GM19099 (cell line): Measurements from ENCODE around the gene ZNF550.

Source experiments
- POLR2A ChIP-seq: IDR thresholded peaks from 3 replicates; pipeline ENCODE4 v1.6.1; 2011; ENCODE audit warnings: low read depth; ENCODE audit not compliant: insufficient read length; ENCODE audit errors: extremely low read depth

ZNF550 gene

DNA sequence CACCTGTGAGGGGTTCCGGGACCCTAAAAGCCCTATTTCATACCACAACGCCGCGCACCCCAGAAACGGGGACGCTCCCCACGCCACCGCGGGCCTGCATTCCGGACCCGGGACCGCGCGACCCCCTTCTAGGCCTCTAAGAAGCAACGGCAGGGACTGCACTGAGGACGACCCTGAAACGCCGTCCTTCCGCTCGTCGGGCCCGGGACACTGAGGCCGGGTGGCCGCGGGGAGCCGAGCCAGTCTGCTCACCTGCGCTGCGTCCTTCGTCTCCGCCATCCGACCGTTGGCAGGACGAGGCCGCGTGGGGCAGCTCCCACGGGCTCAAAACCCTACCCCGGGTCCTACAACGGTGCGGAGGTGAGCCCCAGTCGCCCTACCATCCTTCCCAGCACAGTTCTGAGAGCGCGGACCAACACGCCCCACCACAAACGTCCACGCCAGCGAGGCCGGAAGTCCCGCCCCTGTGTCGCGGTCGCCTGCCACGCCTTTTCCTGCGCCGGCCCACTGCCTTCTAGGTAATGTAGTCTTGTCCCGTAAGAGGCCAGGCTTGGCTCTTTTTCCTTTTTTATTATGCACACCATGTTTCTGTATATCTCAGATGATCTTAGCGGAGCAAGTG, at the start of gene ZNF550:
Gene ZNF550 (minus strand): TSS at position 460 of the 622 bp plus-strand sequence. CDS start 181 bp downstream, at position 279.
- peak; percentile 79 for TF ChIP-seq POLR2A

- TF ChIP-seq POLR2A = no peak
These were observed 47.3 kb upstream of the ZNF550 start for GRCh38 chr19:57606931-57607330.

DNA sequence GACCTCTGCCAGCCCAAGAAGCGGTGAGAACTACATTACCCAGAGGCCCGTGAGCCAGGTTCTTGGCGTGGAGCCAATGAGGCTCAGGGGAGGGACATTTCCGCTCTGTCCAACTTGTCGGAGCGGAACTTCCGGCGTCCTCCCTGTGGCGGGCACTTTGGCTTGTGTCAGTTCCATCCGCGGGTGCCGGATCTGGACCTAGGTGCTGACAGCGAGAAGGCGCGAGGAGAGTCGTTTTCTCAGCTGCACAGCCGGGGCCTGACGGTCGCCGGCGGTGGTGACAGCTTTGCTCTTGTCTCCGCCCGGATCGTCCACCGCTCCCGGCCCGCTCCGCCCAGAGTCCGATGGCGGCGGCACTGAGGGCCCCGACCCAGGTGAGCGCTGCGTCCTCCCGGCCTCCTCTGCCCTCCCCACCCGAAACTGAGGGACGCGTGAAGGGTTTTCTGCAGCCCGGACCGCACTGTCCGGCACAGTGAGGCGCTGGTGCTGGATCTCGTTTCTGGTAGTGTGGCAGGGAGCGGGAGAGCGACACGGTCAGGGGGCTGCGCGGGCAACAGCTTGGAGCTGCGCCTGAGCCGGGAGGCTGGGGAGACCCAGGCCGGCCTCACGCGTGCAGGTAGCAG, 40.2 kb upstream of the ZNF550 start, which contains the start of gene ZNF530:
Gene ZNF530 (plus strand): TSS at position 125 of the 623 bp plus-strand sequence. CDS start 4,461 bp downstream, outside the sequence.
- peak; percentile 60 for TF ChIP-seq POLR2A

DNA sequence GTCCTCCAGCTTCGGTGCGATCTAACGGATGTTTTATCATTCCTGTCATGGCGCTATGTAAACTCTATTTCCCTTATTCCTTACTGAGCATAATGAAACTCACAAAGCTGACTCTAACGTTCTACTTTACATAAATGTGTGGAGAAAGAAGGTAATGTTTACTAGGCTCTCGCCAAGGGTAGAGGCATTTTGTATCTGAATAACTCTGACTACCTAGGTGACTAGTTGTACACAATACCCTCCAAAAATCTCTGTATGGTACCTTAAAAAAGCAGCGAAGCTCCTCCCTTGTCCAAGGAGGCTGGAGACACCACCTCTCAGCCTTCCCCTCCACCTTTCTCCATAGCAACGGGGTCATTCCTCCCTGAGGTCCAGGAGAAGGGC, 39.7 kb upstream of the ZNF550 start:
- TF ChIP-seq POLR2A = no peak

GRCh38 chr19:57587529-57587928, 27.9 kb upstream of the ZNF550 start:
- no peak for TF ChIP-seq POLR2A

DNA sequence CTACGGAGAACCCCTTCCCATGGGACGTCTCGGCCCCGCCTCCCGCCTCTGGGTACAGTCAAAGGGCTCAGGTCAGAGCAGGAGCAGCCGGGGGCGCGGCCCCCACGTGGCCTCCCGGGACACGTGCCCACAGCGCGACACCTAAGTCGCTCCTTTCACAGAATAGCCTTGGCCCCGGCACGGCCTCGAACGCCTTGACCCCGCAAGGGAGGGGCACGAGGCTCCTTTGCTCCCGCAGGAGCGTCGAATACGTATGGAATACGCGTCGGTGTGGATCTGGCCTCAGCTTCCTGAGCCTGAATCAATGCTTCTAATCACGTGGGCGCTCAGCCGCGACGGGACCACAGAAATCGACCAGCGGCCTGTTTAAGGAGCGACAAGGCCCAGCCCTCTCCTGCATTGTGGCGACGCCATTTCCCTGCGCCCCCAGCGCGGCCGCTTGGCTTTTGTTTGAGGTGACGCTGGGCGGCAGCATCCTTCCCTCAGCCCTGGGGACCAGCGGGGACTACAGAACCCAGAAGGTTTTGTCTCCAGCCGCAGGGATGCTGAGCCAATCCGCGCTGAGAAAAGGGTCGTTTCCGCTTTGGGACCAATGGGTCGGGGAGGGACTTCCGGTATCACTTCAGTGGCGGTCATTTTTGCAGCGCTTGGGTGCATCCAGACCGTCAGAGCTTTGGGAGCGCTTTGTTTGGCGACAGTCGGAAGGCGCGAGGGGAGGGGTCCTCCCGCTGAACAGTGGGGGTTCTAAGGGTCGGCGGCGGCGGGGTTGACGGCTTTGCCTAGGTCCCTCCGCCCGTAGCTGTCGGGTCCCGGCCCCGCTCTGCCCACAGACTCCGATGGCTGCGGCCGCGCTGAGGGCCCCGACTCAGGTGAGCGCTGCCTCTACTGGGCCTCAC, 24.1 kb upstream of the ZNF550 start, which contains the start of gene ZIK1:
Gene ZIK1 (plus strand): TSS at position 625 of the 896 bp plus-strand sequence. CDS start 212 bp downstream, at position 837.
- TF ChIP-seq POLR2A = no peak

DNA sequence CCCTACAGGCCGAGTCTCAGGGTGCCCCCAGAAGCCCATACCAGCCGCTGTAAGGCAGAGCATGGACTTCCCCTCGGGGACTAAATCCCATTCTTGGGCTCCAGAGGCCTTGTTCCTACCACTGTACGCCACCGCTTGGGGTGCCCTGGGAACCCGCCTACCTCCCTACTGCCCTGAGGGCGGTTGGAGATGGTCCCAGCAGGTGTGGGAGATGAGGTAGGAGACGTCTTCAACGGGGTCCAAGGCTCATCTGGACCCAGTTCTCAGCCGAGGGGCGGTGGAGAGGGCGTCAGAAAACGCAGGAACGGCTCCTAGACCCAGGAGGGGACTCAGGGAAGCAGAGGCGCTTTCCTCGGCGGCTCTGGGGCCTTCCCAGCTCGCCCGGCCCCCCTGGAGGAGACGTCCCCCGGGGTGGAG, 23.4 kb upstream of the ZNF550 start:
- no peak for TF ChIP-seq POLR2A

DNA sequence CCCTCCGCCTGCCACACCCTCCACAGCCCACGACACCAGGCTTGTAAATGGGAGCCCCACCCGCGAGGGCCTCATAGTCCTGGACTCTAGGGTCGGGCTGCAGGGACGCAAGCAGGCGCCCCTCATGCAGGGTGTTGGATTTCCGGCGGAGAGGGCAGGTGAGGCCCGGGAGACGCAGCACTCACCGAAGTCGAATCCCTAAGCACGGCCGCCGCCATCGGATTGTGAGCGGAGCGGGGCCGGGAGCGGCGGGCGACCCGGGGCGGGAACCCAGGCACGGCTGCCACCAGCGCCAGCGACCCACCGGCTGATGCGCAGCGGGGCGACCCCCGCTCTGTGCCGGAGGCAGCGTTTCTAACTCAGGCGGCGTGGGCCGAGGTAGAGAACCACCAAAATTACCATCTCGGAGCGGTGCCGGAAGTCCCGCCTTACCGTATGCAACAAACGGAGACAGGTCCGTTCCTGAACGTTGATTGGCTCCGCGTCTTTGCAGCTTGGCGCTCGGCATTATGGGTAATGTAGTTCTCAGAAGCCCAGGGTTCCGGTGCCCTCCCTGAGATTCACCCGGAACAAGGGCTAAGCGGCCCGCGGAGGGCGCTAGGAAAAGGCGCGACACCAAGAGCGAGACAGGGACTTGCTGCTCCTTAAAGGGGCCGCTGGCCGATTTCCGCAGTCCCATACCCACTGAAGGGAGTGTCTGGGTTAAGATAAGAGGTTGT, 19.0 kb upstream of the ZNF550 start, which contains the start of gene ZNF416:
Gene ZNF416 (minus strand): TSS at position 425 of the 719 bp plus-strand sequence. CDS start 207 bp downstream, at position 218.
- TF ChIP-seq POLR2A = peak; percentile 72

GRCh38 chr19:57576661-57577060, 17.0 kb upstream of the ZNF550 start:
- TF ChIP-seq POLR2A = no peak

DNA sequence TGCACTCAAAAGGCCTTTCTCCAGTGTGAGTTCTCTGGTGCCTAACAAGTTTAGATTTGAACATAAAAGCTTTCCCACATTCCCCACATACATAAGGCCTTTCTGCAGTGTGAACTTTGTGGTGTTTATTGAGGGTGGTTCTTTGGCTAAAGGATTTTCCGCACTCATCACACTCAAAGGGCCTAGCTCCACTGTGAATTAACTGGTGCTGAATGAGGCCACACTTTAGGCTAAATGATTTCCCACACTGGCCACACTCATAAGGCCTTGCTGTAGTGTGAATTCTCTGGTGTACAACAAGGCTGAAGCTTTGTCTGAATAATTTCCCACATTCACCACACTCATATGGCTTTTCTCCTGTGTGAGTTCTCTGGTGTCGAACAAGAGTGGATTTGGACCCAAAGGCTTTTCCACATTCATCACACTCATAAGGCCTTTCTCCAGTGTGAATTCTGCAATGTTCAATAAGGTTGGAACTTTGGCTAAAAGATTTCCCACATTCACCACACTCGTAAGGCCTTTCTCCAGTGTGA, 12.8 kb upstream of the ZNF550 start:
- TF ChIP-seq POLR2A = no peak

DNA sequence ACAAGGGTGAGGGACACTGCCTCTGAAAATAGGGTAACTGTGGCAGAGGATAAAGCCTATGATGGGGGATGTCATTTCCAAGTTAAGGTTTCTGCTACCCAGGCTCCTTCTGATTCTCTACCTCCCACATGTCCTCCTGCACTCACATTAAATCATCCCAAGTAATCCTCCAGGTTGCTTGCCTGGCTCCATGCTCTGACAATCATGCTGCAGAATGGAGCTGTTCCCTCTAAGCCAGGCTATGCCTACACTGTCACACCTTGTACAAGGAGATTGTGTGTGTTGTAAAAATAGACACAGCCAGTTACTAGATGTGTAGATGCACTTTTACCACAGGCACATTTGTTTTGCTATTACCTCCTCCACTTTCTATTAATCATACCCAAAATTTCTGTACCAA, 11.0 kb upstream of the ZNF550 start:
- TF ChIP-seq POLR2A = no peak

GRCh38 chr19:57566396-57567265, 7.0 kb upstream of the ZNF550 start:
- TF ChIP-seq POLR2A = no peak

DNA sequence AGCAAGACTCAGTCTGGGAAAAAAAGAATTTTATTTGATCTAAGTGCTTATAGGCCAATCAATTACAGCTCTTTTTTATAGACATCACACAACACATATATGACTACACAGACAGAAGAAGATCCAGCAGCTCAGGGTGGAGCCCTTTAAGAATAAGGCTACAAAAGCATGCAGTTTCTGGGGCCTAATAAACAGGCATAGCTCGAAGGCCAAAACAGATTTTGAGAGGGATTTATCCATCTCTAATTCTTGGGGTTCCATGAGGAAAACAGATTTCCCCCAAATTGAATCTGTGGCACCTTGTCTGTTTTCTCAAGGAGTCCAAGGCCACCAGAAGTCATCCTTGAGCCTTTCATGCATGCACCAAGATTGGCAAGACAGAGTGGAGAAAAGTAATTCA, 3.9 kb upstream of the ZNF550 start:
- no peak for TF ChIP-seq POLR2A
